ENCODE results near the gene ANKRD10. TPM values are rescaled to one million over a fixed set of nuclear protein-coding genes. Genes with fewer than 3 reads are reported as not detected.

Gene ANKRD10
- total RNA-seq, 4 donors from 2014 or later = 128 to 268 (median 235) TPM

GRCh38 chr13:110873639-110874507 is 41.0 kb downstream of the ANKRD10 start:
- intact Hi-C loops (cut with DNase I; ENCODE audit: low total_unique reads) = no loop called here
- DNase-seq = no peak
- Histone ChIP-seq H3K9me3 (no peaks in the 10 kb centered on the region), H3K4me1 (peaks cover 6 to 12% of the 10 kb centered on the region in 2 donors), H3K36me3 (no peaks in the 10 kb centered on the region), H3K4me3 (peak overlapping the region; percentile 35 to 43), H3K27ac (peak overlapping the region; percentile 52 to 88), H3K27me3 (no peaks in the 10 kb centered on the region)
- no peak for TF ChIP-seq POLR2A (IDR thresholded peaks at IDR 0.05)
- no peak for TF ChIP-seq CTCF (IDR thresholded peaks at IDR 0.05)

- Histone ChIP-seq H3K36me3 (no peaks in the 10 kb centered on the region), H3K4me1 (peaks cover 6 to 12% of the 10 kb centered on the region in 2 donors), H3K4me3 (no peak overlapping the region), H3K27me3 (no peaks in the 10 kb centered on the region), H3K9me3 (no peaks in the 10 kb centered on the region), H3K27ac (peak overlapping the region; percentile 88 to 92)
- intact Hi-C loops (cut with DNase I; ENCODE audit: low total_unique reads) = no loop called here
- DNase-seq = no peak
- no peak for TF ChIP-seq CTCF (IDR thresholded peaks at IDR 0.05)
Measured at GRCh38 chr13:110872768-110873638, 41.9 kb downstream of the ANKRD10 start.

GRCh38 chr13:110872034-110872767 is 42.7 kb downstream of the ANKRD10 start:
- Histone ChIP-seq H3K9me3 (no peaks in the 10 kb centered on the region), H3K4me3 (no peak overlapping the region), H3K4me1 (peaks cover 6 to 12% of the 10 kb centered on the region in 2 donors), H3K27me3 (no peaks in the 10 kb centered on the region), H3K27ac (peak overlapping the region; percentile 88 to 92), H3K36me3 (no peaks in the 10 kb centered on the region)
- intact Hi-C loops (cut with DNase I; ENCODE audit: low total_unique reads) = no loop called here
- DNase-seq = peak; percentile 42 to 49
- TF ChIP-seq POLR2A (IDR thresholded peaks at IDR 0.05) (no peak), CTCF (IDR thresholded peaks at IDR 0.05) (no peak)

- peaks cover 6 to 12% of the 10 kb centered on the region in 2 donors for H3K4me1 ChIP-seq
- intact Hi-C loops (cut with DNase I; ENCODE audit: low total_unique reads) = no loop called here
- no peaks in the 10 kb centered on the region for H3K27me3 ChIP-seq
- TF ChIP-seq CTCF (IDR thresholded peaks at IDR 0.05) (peak in 3 of 4 experiments; percentile 9 to 56 (median 19)), POLR2A (IDR thresholded peaks at IDR 0.05) (peak in 1 of 2 donors; percentile 49)
- peak overlapping the region; percentile 88 to 92 for H3K27ac ChIP-seq
- no peaks in the 10 kb centered on the region for H3K36me3 ChIP-seq
- peak; percentile 91 to 98 for DNase-seq
- H3K9me3 ChIP-seq = no peaks in the 10 kb centered on the region
- H3K4me3 ChIP-seq = peak overlapping the region; percentile 1 to 4
Measured at GRCh38 chr13:110869805-110870706, 44.8 kb downstream of the ANKRD10 start.
